SU-DHL-6 (cell line): ENCODE data around the gene SPOCK3.

Experiments used
- H2AFZ ChIP-seq: fragments of 200-600 bp; sonication (generic); 2 replicates; pipeline ENCODE4 v1.6.1; 2014; ENCODE audit warnings: low read depth, mild to moderate bottlenecking, moderate library complexity, mixed read lengths, antibody characterized with exemption, low read length; ENCODE audit not compliant: severe bottlenecking
- H3F3A ChIP-seq: fragments of 200-600 bp; shearing (Covaris generic); 2 replicates; pipeline ENCODE4 v1.6.0; 2016; ENCODE audit warnings: antibody characterized with exemption, mild to moderate bottlenecking; ENCODE audit not compliant: insufficient read depth
- H3K27ac ChIP-seq: fragments of 200-600 bp; sonication (generic); 2 replicates; pipeline ENCODE4 v1.5.1; 2016; ENCODE audit warnings: low read depth, mild to moderate bottlenecking, low read length, moderate library complexity, mixed read lengths
- H3K27me3 ChIP-seq: fragments of 200-600 bp; sonication (generic), shearing (Covaris generic); 2 replicates; pipeline ENCODE4 v1.6.0; 2014; ENCODE audit warnings: mild to moderate bottlenecking, low read length
- H3K36me3 ChIP-seq: fragments of 200-600 bp; sonication (generic); 2 replicates; pipeline ENCODE4 v1.6.1; 2014; ENCODE audit warnings: mild to moderate bottlenecking, low read length, mixed read lengths
- H3K4me2 ChIP-seq: fragments of 300-600, 200-600 bp; shearing (Covaris generic), sonication (generic); 2 replicates; pipeline ENCODE4 v1.6.0; 2014; ENCODE audit warnings: low read length, low read depth, mild to moderate bottlenecking; ENCODE audit not compliant: poor library complexity, severe bottlenecking
- H3K4me3 ChIP-seq: fragments of 200-600 bp; sonication (generic); 2 replicates; pipeline ENCODE4 v1.5.1; 2014; ENCODE audit warnings: antibody characterized with exemption, low read length, mild to moderate bottlenecking, mixed read lengths; ENCODE audit not compliant: insufficient read depth, poor library complexity, severe bottlenecking
- H3K79me2 ChIP-seq: fragments of 200-600 bp; sonication (generic); 2 replicates; pipeline ENCODE4 v1.6.1; 2014; ENCODE audit warnings: mild to moderate bottlenecking, low read length, moderate library complexity; ENCODE audit not compliant: insufficient read depth
- H3K9ac ChIP-seq: fragments of 200-600 bp; sonication (generic); 2 replicates; pipeline ENCODE4 v1.7.0; 2014; ENCODE audit warnings: mild to moderate bottlenecking, low read length
- H3K9me2 ChIP-seq: fragments of 200-600 bp; sonication (generic); replicated peaks from 2 replicates; pipeline ENCODE4 v1.6.1; 2014; ENCODE audit warnings: low read length; ENCODE audit not compliant: insufficient read depth
- H3K9me3 ChIP-seq: fragments of 200-600 bp; sonication (generic); 2 replicates; pipeline ENCODE4 v1.6.1; 2014; ENCODE audit warnings: low read length, mixed read lengths; ENCODE audit not compliant: insufficient read depth
- H4K20me1 ChIP-seq: fragments of 200-600 bp; sonication (generic); 2 replicates; pipeline ENCODE4 v1.6.1; 2014; ENCODE audit warnings: low read depth, mild to moderate bottlenecking, antibody characterized with exemption, low read length, moderate library complexity, mixed read lengths
- EZH2phosphoT487 ChIP-seq: fragments of 200-600 bp; sonication (generic), shearing (Covaris generic); conservative IDR thresholded peaks from 2 replicates; pipeline ENCODE4 v1.6.1; 2018; ENCODE audit warnings: mild to moderate bottlenecking, antibody characterized with exemption, low read length, moderate library complexity, mixed read lengths
- TF ChIP-seq, protein P1 (sequence below): fragments of 200-600 bp; sonication (generic); IDR thresholded peaks from one replicate; pipeline ENCODE4 v1.5.1; 2017; ENCODE audit warnings: antibody characterized with exemption, mild to moderate bottlenecking, low read length, moderate library complexity; ENCODE audit not compliant: insufficient read depth, poor library complexity, severe bottlenecking

The SPOCK3 gene

DNA sequence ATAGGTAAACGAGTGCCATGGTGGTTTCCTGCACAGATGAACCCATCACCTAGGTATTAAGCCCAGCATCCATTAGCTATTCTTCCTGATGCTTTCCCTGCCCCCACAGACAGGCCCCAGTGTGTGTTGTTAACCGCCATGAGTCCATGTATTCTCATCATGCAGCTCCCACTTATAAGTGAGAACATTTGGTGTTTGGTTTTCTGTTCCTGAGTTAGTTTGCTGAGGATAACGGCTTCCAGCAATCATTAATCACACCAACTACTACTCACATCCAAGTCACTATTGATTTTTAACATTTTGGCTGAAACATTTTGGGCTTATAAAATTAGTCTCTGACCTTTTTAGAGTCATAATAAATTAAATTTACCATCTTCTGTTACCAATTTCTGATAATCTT, 205.3 kb downstream of the SPOCK3 start:
- no peak overlapping the region for H3K4me2 ChIP-seq
- no peaks in the 10 kb centered on the region for H3K9me3 ChIP-seq
- H3F3A ChIP-seq: no peaks in the 10 kb centered on the region
- H2AFZ ChIP-seq: no peak overlapping the region
- H3K9ac ChIP-seq: no peak overlapping the region
- no peaks in the 10 kb centered on the region for H4K20me1 ChIP-seq
- no peaks in the 10 kb centered on the region for H3K9me2 ChIP-seq
- no peaks in the 10 kb centered on the region for H3K36me3 ChIP-seq
- no peaks in the 10 kb centered on the region for H3K27me3 ChIP-seq
- no peak for TF ChIP-seq EZH2phosphoT487
- TF ChIP-seq, protein P1, sequence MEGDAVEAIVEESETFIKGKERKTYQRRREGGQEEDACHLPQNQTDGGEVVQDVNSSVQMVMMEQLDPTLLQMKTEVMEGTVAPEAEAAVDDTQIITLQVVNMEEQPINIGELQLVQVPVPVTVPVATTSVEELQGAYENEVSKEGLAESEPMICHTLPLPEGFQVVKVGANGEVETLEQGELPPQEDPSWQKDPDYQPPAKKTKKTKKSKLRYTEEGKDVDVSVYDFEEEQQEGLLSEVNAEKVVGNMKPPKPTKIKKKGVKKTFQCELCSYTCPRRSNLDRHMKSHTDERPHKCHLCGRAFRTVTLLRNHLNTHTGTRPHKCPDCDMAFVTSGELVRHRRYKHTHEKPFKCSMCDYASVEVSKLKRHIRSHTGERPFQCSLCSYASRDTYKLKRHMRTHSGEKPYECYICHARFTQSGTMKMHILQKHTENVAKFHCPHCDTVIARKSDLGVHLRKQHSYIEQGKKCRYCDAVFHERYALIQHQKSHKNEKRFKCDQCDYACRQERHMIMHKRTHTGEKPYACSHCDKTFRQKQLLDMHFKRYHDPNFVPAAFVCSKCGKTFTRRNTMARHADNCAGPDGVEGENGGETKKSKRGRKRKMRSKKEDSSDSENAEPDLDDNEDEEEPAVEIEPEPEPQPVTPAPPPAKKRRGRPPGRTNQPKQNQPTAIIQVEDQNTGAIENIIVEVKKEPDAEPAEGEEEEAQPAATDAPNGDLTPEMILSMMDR: no peak
- no peak overlapping the region for H3K4me3 ChIP-seq
- no peaks in the 10 kb centered on the region for H3K79me2 ChIP-seq
- no peak overlapping the region for H3K27ac ChIP-seq

GRCh38 chr4:167025670-167026069, 208.6 kb downstream of the SPOCK3 start:
- H4K20me1 ChIP-seq: no peaks in the 10 kb centered on the region
- H3K79me2 ChIP-seq: no peaks in the 10 kb centered on the region
- H3F3A ChIP-seq: no peaks in the 10 kb centered on the region
- H3K27me3 ChIP-seq: no peaks in the 10 kb centered on the region
- H3K9me3 ChIP-seq: no peaks in the 10 kb centered on the region
- H3K36me3 ChIP-seq: no peaks in the 10 kb centered on the region
- no peak overlapping the region for H3K27ac ChIP-seq
- H3K4me2 ChIP-seq: no peak overlapping the region
- H3K4me3 ChIP-seq: no peak overlapping the region
- H2AFZ ChIP-seq: no peak overlapping the region
- no peaks in the 10 kb centered on the region for H3K9me2 ChIP-seq
- no peak overlapping the region for H3K9ac ChIP-seq
- TF ChIP-seq, protein P1: no peak
- no peak for TF ChIP-seq EZH2phosphoT487

GRCh38 chr4:167023364-167023925, 210.8 kb downstream of the SPOCK3 start:
- H2AFZ ChIP-seq: no peak overlapping the region
- no peak overlapping the region for H3K9ac ChIP-seq
- H3F3A ChIP-seq: no peaks in the 10 kb centered on the region
- TF ChIP-seq, protein P1: no peak
- TF ChIP-seq EZH2phosphoT487: no peak
- no peaks in the 10 kb centered on the region for H3K79me2 ChIP-seq
- no peaks in the 10 kb centered on the region for H3K9me3 ChIP-seq
- H3K36me3 ChIP-seq: no peaks in the 10 kb centered on the region
- no peak overlapping the region for H3K4me3 ChIP-seq
- H4K20me1 ChIP-seq: no peaks in the 10 kb centered on the region
- H3K9me2 ChIP-seq: no peaks in the 10 kb centered on the region
- no peaks in the 10 kb centered on the region for H3K27me3 ChIP-seq
- no peak overlapping the region for H3K27ac ChIP-seq
- no peak overlapping the region for H3K4me2 ChIP-seq
